Measurements from ENCODE around the gene CENPN.

Gene CENPN

DNA sequence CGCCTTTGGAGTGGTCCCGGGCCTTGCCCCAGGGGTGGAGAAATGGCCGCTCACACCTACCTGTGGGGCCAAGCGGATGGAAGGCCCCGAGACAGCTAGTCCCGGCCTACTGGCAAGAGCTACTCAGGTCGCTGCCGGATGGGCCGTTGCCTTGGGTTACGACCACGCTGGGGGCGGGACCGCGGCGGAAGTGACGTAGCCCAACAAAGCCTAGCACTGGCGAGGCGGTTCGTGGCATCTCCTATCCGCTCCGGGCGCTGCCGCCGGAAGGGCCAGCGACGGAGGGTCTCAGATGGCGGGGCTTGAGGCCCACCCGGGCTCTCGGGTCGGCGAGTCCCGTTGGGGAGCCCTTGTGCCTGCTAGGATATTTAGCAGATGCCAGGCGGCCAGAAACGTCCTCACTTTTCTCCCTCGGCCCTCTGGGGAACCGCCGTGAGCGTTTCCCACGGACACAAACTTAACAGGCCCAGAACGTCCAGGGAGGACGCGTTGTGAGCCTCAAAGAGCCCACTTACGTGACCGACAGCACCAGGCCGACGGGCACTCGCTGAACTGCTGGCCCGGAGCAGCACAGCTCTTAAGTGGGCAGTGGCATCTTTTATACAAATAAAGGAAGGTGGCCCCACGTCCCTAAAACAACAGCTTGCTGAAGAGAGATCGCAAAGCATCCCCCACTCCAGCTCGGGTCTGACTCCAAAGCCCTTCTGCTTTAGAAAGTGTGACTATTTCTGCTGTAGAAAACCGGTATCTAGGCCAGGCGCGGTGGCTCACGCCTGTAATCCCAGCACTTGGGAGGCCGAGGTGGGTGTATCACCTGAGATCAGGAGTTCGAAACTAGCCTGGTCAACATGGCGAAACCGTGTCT is 70.3 kb downstream of the CENPN start, which contains the start of gene C16orf46:
TSS of gene C16orf46 (minus strand) at position 163 of the 865 bp plus-strand sequence. CDS start 13,283 bp downstream, outside the sequence.
- peak; percentile 99 for DNase-seq (ENCODE audit: low read depth)

DNA sequence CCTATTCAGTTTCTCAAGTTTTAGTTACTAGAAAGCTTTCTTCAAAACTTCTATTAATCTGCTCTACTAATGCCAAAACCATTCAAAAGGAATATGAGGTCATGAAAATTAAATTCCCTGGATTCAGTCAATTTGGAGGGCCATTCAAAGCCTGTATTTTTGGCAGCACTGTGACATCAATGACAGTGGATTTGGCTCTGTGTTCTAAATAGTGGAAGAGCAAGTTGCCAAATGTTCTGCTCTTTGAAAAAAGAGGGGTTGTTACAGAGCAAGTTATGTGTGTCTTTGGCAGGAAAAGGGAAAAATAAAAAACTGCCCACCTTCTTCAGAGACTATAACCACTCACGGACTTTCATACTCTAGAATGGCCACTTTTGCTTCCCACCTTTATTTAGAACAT is 73.2 kb downstream of the CENPN start:
- no peak for DNase-seq (ENCODE audit: low read depth)

DNA sequence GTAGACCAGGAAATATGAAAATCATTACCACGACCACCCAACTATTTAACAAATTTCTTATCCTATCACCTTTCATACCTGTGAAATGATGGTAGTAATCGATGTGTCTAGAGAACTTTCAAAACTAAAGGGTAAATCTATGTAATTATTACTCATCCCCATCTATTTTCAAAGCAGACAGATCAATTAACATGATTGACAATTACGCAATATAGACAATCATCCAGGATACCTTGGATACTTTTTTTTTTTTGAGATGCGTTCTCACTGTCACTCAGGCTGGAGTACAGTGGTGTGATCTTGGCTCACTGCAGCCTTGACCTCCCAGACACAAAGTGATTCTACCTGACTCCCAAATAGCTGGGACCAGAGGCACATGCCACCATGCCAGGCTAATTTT is 74.0 kb downstream of the CENPN start:
- no peak for DNase-seq (ENCODE audit: low read depth)
